T-helper 9 cell (primary cell): ENCODE measurements around the gene SLC6A3.
"Not testable (repeated sequence)": the region's sequence is repeated elsewhere in the genome, so short reads cannot be mapped to it uniquely, and the experiment has no call there.

Experiments used
- DNase-seq: peaks from one replicate; pipeline ENCODE4 v3.0.0-alpha.2; 2020

Gene SLC6A3

DNA sequence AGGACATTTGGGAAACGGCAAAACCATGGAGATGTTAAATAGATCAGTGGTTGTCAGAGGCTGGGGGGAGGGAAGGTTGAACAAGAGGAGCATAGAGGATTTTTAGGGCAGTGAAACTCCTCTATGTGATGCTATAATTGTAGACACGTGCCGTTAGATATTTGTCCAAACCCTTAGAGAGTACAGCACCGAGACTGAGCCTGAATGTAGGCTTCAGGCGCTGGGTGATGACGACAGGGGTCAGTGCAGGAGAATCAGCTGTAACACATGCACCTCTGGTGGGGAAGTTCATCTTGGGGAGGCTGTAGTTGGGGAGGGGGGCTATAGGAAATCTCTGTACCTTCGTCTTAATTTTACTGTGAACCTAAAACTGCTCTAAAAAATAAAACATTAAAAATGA is 78.1 kb downstream of the SLC6A3 start:
- DNase-seq: no peak

DNA sequence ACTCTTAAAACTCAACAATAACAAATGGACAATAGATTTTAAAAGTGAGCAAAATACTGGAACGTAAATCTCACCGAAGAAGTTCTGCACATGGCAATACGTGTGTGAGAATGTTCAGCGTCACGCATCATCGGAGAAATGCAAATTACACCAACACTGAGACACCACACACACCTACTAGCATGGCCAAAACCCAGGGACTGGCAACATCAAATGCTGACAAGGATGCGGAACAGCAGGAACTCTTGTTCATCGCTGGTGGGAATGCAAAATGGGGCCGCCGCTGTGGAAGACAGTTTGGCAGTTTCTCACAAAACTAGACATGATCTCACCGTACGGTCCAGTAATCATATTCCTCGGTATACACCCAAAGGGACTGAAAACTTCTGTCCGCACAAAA is 78.7 kb downstream of the SLC6A3 start:
- no peak for DNase-seq

DNA sequence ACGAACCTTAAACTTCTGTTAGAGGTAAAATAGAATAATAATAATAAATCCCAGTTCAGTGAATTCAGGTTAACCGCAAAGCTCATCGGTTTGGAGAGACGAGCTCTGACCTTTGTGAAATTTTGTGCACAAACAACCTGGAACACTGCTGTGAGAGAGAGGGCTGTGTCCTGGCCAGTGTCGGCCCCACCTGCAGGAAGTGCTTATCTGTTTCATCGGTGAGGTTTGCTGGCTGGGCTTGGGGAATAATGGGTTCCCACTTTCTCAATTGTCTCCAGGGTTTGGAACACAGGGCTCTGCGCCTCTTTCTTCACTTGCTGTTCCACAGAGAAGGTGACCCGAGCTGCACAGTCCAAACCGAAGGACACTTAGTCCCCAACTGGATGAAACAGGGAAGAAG is 81.0 kb downstream of the SLC6A3 start:
- DNase-seq: no peak

DNA sequence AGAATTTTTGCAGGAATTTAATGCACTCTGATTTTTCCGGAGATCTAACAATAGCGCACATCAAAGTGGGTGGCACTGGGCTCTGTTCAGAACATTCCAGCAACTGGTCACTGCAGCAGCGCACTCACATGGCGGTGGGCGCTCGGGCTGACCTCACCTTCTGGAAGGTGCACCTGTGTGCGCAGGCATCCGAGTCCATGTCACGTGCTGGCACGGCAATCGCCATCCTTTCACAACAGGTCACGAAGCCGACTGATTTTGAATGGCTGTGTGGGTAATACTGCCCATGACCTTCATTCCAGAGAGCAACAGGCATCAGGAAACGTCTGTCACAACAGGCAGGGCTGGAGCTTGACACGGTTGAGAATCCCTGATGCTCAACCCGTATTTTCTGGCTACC is 81.7 kb downstream of the SLC6A3 start:
- no peak for DNase-seq

DNA sequence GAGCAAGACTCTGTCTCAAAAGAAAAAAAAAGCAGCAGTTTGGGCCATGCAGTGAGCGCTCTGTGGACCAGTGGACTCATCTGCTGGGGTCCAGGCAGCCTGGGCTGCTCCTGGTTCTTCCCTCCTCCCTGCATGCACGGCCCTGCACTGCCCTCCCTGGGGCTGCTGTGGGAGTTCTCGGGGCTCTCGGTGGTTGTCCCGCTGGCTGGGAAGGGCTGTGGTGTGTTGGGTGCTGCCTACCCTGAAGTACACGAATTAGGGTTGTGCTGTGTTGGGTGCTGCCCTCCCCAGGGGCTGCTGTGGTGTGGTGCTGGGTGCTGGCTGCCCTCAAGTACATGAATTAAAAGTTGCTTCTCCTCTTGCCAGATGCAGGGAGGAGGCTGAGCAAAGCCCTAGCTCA is 82.1 kb downstream of the SLC6A3 start:
- no peak for DNase-seq

DNA sequence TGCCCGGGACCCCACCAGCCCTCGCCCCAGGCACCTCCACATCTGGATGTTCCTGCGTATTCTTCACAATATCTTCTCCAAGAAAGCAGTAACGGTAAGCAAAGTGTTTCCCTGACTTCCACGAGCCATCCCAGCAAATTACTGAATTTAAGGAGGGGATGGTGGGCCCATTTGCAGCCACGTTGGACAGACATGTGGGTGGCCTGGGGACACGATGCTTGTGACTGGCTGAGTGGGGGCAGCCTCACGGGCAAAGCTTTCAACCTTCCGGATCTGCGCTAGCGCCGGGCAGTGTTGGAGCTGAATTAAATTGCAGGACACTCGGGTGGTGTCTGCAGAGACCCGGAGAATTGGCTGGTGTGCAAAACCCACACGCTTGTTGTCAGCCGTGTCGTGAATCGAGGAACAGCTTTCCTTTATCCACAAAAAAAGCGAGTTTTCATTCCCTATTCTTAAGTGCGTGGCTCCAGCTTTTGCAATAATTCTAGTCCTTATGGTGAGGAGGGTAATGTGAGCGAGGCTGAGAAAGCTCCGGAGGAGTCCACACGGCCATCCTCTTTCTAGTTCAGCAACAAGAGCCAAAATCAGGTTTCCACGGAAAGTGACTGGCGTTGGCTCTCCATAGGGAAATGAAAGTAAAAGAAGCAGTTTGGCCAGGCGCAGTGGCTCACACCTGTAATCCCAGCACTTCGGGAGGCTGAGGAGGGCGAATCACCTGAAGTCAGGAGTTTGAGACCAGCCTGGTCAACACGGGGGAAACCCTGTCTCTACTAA is 82.8 kb downstream of the SLC6A3 start:
- DNase-seq: no peak

DNA sequence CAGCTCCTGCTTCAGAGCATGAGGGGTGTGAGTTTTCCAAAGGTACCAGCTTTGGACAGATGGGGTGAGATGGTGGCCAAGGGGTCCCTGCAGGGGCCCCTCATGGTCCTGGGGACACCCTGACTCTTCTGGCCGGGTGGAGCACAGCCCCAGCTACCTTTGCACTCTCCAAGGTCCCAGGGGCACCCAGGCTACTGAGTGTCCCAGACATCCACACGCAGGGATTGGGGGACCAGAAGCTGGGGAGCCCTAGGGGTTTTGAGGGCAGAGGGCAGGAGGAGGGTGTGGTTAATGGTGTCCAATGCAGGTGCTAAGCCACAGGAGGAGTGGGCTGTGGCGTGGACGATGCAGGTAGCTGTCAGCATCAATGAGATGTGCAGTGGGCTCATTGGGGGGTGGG is 84.4 kb downstream of the SLC6A3 start:
- no peak for DNase-seq

DNA sequence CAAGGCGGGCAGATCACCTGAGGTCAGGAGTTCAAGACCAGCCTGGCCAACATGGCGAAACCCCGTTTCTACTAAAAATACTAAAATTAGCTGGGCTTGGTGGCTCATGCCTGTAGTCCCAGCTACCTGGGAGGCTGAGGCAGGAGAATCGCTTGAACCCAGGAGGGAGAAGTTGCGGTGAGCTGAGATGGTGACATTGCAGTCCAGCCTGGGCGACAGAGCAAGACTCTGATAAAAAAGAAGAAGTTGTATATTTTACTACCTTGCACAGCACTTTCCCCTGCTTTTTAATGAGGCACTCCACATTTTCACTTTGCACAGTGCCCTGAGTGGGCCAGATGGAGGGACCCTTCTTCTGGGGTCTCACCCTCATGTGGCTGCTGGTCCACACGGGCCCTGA is 84.9 kb downstream of the SLC6A3 start:
- DNase-seq: not testable (repeated sequence)

DNA sequence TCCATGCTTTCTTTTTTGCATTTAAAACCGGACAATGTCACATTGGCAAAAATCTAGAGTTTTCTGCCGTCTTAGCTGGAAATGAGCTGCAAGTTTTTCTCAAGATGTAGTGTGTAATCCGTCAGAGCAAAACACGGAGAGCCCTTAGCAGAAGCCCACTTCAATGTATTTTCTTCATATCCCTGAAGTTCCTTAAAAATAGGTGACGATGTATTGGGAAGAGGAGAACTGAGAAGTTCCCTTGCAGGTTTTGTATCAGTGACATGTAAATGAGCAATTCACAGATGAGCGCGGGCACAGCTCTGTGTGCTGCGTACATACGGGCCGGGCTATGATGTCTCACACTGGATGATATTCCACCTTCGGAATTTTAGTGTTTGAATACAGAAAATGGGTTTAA is 85.5 kb downstream of the SLC6A3 start:
- DNase-seq: no peak

DNA sequence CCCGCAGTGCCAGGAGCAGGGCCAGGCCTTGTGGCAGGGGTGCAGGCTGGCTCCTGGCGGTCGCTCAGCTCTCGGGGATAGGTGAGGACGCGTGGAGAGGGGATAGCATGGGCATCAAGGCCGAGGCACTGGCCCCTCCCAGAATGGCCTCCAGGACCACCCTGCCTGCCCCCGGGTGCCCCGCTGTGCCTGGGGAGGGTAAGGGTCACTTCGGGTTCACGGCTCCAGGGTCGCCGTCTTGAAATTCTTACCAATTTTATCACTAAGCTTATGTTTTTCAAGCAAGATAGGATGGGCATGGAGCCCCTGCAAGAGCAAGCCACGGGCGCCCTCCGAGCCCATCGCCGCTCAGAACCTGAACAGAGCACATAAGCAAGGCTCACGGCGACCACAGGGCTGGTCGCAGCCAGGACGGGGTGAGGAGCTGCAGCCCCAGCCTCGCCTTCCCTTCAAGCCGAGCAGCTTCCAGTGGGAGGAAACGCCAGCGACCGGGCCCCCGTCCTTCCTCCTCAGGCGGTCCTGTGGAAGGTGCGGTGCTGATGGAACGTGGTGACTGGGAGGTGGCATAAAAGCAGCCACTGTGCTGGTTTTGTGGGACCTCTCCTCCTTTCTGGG is 86.1 kb downstream of the SLC6A3 start:
- DNase-seq: no peak

DNA sequence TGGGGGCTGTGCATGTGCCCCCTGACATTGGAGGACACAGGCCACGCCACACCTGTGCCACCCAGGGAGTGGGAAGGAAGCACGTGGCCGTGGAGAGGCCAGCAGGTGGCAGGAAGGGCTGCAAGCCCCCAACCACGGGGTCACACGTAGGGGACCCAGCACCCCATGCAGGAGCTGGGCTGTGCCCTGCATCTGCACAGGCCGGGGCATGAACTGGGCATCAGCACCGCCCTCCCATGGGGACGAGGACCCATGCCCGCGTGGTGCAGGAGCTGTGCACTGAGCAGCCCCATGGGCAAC is 86.6 kb downstream of the SLC6A3 start:
- no peak for DNase-seq

DNA sequence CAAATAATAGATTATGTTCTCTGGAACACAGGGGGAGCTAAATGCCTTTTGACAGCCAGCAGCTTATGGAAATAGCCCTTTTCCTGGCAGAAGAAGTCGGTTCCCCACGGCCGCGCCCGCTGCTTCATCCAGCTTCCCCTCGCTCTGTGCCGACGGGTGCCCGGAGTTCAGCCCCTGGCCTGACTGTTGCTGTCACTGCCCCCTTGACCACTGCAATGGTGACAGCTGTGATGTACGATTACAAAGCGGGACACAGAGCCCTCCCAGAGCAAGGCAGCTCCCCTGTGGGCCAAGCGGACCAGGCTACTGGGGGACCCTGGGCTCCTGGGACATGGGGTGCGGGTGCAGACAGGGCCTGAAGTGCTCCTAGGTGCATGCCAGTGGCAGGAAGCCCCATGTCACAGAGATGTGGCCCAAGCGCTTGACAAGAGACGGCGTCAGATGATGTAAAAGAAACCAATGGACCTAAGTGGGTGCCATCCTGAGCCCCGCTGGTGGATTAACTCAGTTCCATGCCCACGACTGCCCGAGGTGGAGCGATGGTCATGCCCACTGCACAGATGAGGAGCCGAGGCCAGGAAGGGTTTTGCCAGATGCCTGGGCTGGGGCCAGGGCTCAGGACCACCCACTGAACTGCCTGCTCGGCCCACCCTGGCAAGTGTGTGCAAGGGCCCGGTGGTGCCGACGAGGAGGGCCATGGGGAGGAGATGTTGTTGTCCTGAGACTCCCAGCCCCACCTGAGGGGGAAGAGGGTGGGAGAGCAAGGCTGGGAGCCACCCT is 87.1 kb downstream of the SLC6A3 start:
- no peak for DNase-seq

DNA sequence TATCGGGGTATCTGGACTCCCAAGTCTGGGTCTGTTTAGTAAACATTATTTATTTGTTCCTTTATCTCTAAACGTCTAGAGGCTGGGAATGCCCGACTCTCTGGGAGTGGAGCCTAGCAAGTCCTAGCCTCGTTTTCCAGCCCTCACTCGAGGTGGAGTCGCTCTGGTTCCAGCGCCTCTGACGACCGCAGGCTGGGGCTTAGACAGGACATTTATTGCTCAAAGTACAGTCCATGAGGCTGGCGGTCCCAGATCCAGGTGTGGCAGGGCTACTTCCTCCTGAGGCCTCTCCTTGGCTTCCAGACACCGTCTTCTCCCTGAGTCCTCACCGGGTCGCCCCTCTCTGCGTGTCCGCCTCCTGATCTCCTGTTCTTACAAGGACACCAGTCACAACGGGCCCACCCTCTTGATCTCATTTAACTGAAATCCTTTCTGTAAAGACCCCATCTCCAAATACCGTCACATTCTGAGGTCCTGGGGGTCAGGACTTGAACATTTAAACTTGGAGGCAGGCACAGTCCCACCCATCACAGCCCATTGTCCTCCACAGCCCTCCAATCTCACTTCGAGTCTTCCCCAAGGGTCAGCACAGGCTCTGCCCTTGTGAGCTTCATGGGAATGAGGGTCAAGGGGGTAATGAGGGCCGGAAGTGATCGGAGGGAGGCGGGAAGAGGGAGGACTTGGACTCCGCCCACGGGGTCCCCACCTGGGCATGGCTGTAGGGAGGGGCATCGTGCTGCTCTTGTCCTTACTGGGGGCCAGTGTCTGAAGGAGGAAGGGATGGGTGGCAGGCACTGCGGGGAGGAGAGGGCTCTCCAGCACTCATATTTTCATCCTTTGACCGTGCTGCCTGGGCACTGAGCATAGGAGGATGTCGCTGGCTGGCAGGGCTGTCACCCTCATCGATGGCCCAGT is 88.1 kb downstream of the SLC6A3 start:
- DNase-seq: no peak

DNA sequence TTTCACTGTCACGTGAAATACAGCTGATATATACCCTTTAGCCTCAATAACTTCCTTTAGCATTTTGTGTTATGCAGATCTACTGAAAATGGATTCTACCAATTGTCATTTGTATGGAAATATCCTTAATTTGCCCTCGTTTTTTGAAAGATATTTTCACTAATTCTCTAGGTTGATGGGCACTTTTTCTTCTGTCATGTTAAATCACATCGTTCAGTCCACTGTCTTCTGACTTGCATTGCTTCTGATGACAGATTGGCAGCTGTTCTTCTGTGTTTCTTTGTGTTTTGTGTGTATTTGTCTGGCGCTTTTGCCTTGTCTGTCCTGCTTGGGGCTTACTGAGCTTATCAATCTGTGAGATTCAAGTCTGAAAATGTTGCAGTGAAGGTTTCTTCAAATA is 90.7 kb downstream of the SLC6A3 start:
- no peak for DNase-seq

DNA sequence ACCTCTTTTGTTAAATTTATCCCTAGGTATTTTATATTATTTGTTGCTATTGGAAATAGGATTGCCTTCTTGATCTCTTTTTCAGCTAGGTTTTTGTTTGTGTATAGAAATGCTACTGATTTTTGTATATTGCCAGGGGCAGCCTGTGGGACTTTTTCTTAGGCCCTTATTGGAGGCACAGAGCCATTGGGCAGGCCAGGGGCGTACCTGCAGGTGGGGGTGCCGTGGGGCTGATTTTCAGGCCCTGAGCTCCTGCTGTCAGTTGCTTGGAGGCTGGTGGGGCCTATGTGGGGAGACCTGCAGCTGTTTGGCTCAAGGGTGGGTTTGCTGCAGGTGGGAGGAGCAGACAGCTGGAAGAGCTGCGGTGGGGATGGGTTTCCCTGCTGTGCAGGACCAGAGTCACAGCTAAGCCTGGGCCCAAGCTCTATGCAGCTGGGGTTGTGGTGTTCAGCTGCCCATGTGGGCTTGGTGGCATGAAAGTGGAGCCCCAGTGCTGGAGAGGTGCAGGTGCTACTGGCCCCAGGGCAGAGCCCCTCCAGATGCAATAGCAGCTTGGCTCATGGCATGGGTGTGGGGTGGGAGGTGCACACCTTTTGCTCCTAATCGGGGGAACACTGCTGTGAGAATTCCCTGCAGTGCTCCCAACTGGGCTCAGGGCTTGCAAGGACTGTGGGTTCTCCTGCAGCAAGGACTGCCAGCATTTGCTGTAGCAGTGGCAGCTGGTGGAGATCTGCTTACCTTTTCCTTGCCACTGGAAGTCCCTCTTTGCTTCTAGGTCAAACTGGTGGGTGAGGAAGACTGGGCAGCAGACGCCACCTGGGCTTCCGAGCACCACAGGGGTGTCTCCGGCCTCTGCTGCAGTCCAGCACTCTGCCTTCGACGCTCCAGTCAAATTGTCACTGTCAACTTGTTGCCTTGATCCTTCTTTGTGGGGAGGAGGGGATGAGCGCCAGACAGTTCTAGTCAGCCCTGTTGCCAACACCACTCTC is 92.7 kb downstream of the SLC6A3 start:
- DNase-seq: no peak

DNA sequence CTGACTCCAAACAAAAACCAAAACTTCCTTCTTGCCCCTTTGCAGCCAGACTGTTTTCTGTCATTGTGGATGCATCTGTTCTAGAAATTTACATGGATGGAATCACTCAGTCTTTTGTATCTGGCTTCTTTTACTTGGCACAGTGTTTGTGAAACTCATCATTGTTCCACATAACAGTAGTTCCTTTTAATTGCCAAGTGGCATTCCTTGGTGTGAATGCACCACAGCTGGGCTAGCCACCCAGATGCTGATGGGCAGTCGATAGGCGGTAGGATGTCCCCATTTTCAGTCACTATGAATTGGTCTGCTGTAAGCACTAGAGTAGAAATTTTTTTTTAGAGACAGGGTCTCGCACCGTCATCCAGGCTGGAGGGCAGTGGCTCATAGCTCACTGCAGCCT is 94.1 kb downstream of the SLC6A3 start:
- no peak for DNase-seq

DNA sequence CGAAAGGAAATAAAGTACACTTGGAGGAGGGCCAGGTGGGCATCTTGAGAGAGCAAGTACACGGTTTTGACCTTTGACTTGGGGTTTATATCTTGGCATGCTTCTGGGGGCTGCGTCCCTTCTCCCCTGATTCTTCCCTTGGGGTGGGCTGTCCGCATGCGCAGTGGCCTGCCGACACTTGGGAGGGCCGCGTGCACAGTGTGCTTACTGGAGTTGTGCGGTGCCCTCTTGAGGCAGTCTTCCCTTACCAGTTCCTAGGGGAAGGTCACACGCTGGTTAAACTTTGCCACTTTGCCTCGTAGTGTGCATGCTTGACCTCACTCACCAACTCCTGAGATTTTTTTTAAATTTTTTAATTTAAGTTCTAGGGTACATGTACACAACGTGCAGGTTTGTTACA is 96.0 kb downstream of the SLC6A3 start:
- no peak for DNase-seq

DNA sequence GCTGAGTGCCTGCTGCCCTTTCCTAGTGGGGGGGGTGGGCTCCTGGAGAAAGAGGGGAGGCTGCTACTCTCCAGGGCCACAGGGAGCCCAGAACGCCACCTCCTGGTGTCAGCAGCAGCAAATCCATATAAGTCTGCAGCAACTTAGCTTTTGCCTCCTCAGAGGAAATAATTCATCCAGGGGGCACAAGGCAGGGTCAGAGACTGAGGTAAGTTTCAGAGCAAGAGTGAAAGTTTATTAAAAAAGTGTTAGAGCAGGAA is 96.3 kb downstream of the SLC6A3 start:
- no peak for DNase-seq

DNA sequence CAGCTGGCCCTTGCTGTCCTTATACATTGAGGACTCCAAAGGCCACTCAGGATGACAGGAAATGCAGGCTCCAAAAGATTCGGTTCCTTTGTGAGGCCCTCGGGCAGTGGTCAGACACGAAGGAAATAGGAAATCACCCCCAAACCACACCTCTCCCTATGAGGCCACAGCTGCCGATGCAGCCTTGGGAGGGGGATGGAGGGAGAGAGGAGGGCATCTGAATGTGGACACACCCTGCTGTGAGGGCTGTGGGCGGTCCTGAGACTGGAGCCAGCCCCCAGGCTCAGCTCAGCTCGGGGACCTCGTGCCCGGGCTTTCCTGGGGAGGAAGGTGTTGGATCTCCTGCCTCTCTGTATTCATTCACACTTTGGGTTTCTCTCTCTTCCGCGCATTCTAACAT is 97.7 kb downstream of the SLC6A3 start:
- no peak for DNase-seq

DNA sequence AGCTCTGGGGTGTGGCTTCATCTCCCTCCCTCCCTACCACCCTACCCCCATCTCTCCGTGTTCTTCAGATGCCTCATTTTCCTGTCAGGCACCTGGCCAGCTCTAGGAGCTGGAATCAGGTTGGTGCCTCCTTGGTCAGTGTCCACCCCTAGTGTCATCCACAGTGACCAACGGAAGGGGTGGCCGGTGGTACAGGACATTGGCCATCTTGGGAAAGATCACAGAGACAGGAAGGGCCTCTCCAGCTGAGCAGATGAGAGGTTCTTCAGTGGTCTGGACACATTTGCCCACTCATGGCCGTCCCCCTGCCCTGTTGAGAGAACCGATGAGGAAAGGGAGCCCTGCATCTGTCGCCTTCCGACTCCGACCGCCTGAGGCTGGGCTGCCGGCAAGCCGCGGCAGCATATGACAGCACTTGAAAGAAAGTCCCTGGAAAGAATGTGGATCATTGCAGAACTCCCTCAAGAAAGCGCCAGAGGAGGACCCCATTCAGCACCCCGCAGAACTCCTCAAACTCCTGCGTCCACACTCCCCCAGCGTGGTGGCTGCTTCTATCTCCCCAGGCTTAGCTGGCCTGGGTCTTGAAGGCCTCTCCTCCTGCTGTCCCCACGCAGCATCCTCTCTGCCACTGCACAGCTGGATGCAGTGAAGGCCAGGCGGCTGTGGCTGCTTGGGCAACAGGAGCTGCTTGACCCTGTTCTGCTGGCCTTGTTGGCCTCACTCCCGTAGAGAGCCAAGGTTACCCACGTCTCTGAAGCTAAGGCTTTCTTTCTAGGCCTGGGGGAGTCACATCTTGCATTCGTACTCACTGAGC is 98.4 kb downstream of the SLC6A3 start:
- DNase-seq: no peak
